GM10266 (cell line): ENCODE results near the gene CCDC27.

Experiments used
- DNase-seq: peaks from one replicate; pipeline ENCODE4 v3.0.0; 2012; ENCODE audit errors: extremely low spot score
- TF ChIP-seq, protein P1 (sequence below): IDR thresholded peaks from 2 replicates; pipeline ENCODE4 v1.5.1; 2012; ENCODE audit warnings: mild to moderate bottlenecking, low read depth; ENCODE audit not compliant: control insufficient read depth, insufficient read depth; ENCODE audit errors: missing control alignments

The CCDC27 gene

DNA sequence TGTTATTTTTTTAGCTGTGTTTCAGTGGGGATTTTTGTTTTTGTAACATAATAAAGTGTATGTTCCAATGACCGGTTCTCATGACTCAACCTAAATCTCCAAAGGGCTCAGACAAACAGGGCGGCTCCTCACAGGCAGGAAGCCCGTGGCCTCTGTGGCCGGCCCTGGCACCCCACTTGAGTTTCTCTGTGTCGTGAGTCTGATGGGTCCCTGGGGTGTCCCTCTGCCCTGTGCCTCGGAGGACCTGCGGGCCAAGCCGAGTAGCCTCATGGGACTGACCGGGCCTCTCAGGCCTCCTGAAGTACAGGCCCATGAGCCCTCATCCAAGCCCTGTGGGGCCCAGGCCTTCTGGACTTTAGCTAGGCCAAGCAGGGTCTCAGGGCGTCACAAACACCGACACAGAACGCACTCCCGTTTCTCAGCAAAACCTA lies 16.1 kb upstream of the CCDC27 start:
- TF ChIP-seq, protein P1, sequence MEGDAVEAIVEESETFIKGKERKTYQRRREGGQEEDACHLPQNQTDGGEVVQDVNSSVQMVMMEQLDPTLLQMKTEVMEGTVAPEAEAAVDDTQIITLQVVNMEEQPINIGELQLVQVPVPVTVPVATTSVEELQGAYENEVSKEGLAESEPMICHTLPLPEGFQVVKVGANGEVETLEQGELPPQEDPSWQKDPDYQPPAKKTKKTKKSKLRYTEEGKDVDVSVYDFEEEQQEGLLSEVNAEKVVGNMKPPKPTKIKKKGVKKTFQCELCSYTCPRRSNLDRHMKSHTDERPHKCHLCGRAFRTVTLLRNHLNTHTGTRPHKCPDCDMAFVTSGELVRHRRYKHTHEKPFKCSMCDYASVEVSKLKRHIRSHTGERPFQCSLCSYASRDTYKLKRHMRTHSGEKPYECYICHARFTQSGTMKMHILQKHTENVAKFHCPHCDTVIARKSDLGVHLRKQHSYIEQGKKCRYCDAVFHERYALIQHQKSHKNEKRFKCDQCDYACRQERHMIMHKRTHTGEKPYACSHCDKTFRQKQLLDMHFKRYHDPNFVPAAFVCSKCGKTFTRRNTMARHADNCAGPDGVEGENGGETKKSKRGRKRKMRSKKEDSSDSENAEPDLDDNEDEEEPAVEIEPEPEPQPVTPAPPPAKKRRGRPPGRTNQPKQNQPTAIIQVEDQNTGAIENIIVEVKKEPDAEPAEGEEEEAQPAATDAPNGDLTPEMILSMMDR: no peak
- no peak for DNase-seq

GRCh38 chr1:3736708-3737107 lies 15.5 kb upstream of the CCDC27 start:
- TF ChIP-seq, protein P1: no peak
- no peak for DNase-seq

- TF ChIP-seq, protein P1: no peak
- DNase-seq: no peak
Measured at GRCh38 chr1:3738943-3739342, 13.3 kb upstream of the CCDC27 start.

DNA sequence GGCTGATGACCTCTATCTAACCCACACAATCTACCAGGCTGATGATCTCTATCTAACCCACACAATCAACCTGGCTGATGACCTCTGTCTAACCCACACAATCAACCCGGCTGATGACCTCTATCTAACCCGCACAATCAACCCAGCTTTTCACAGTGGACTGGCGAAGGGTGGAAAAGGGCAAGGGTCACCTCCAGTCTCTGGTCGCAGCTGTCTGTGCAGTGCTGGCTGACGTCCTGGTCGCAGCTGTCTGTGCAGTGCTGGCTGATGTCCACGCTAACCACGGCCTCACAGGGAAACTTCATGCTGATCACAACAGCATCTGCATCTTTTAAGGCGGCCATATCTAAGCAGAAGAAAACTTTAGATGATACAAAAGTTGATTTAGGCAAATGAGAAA lies 12.2 kb upstream of the CCDC27 start:
- DNase-seq: no peak
- TF ChIP-seq, protein P1: no peak

GRCh38 chr1:3740752-3741151 lies 11.5 kb upstream of the CCDC27 start:
- DNase-seq: no peak
- TF ChIP-seq, protein P1: no peak

DNA sequence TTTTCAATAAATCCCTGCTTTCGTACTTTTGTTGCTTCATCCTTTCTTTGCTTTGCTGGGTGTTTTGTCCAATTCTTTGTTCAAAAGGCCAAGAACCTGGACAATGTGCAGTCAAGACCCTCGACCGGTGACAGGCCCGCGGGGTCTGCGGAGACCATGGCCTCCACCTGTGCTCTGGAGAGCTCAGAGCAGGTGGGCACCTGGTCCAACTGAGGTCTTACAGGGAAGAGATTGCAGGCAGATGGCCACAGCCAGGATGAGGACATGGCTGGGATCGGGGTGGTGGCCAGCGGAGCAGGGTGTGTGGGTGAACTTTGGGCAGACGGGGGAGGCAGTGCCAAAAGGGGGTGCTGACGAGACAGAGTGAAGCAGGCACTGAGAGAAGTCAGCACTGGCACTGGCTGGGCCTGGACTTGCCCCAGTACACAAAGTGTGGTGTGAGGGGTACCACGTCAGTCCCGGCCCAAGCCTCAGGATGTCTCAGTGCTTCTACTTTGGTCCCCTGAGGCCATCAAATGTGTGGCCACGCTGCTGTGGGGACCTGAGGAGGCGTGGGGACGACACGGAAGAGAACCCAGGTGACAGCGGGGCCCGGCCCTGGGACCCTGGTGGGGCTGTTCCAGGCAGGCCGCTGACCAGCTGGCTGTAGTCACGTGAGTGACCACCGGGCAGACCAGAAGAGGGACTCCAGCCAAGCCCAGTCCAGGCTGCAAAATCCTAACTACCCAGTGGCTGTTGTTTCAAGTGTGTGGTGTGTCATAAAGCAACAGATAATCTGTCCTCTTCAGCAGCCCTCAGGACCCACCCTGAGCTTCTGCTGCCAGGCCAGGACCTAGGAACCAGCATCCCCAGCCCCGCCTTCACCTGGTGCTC lies 10.4 kb upstream of the CCDC27 start:
- DNase-seq: no peak
- TF ChIP-seq, protein P1: no peak
